Activated gamma-delta T cell treated with Interleukin-2 at 50 U/mL for 16 hours (primary cell): ENCODE results near the gene TGM6.

ENCODE experiments used
- DNase-seq: peaks from one replicate; pipeline ENCODE4 v3.0.0-alpha.2; 2020

TGM6 gene

DNA sequence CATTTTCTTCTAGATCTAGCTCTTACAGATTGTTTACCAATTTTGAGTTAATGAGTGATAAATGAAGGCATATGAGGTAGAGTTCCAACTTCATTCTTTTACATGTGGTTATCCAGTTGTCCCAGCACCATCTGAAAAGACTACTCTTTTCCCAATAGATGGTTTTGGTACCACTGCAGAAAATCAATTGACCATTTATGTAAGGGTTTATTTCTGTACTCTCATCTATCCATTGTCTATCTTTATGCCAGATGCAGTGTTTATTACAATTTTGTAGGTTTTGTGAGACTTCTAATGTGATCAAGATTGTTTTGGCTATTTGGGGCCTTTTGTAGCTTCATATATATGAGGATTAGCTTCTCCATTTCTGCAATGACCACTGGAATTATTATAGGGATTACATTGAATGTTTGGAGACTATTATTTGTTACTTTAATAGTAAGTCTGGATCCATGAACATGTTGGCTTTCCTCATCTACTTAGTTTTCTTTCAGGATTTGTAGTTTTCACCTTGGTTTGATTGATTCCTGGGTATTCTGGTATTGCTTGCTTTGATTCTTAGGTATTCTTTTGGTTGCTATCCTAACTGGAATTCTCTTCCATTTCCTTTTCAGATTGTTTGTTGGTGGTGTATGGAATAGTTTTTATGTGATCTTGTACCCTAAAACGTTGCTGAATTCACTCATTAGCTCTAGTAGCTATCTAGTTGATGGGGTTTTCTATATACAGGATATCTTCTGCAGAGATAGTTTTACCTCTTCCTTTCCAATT lies 79.5 kb downstream of the TGM6 start:
- no peak for DNase-seq

DNA sequence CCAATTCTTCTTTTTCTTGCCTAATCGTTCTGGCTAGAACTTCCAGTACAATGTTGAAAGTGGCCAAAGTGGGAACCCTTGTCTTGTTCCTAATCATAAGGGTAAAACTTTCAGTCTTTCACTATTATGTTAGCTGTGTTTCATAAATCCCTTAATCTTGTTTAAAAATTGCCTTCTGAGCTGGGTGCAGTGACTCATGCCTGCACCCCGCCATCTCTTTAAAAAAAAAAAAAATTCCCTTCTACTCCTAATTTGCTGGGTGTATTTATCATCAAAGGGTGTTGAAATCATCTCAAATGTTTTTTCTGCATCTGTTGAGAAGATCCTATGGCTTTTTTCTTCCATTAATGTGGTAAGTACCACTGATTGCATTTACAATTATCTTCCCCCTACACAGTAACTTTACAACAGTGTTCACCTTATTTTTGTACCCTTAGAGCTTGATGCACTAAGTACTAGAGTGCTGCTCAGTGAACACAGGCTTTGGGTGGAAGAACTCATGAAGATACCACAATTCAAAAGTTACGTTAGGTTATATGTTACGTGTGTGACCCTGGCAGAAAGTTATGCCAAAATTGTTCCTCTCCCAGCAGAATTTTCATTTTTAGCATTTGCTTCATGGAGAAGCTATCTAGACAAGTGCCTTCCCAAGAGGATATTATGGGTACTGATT lies 80.2 kb downstream of the TGM6 start:
- DNase-seq: no peak

DNA sequence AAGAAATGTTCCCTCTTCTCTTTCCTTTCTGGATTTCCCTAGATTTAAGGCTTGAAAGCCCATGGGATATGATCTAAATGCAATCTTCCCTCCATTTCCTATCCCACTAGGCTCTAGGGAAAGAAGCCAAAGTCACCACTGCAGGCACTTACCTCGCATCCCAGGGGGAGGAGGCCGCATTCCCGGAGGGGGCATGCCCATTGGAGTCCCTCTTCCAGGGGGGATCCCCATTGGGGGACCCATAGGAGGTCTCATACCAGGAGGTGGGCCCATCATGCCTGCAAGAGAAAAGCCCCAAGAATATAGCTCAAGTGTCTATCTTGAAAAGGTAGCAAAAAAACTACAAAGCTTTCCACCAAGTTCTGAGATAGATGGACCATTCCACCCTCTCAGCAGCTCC lies 81.8 kb downstream of the TGM6 start:
- DNase-seq: no peak

DNA sequence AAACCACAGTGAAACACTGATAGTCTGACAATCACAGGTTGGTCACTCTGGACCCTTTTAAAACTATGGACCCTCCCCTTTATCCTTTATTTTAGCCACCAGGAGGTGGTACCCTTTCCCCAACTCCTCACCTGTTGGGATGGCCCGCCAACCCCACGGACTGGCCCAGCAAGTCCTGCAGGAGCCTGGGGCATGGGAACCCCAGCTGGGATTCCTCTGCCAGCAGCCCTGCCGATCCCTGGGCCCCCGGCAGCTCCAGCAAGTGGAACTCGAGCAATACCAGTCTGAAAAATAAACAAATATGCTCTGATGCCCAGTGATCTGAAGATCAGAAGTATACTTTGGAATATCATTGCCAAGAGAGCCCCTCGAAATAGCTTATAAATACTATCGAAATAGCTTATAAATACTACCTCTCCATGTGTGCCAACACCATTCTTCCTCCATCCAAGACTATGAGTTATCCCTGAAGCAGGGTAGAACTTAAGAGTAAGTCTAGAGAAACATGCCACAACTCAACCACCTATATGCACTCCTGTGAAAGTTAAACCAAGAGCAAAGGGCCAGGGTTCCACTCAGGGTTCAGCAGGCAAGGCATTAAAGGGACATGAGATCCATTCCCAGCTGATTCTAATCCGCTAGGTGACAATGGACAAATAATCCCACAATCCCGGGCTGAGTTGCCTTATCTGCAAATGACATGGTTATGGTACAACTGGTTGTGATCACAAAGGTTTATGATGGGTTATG lies 83.1 kb downstream of the TGM6 start:
- DNase-seq: no peak

DNA sequence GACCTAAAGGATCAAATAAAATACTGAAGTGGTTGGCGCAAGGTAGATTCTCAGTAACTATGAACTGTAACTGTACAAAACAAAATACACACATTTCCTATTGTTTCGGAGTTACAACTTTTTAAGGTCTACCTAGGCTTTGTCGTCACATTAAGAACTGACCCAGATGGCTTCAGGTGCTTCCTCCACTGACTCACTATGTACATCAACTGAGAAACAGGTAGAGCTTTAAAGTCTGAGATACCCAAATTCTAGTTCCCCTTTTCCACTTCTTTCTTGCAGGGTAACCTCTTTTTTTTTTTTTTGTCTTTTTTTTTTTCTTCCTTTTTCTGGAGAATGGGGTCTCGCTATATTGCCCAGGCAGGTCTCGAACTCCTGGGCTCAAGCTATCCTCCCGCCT lies 84.4 kb downstream of the TGM6 start:
- DNase-seq: no peak

DNA sequence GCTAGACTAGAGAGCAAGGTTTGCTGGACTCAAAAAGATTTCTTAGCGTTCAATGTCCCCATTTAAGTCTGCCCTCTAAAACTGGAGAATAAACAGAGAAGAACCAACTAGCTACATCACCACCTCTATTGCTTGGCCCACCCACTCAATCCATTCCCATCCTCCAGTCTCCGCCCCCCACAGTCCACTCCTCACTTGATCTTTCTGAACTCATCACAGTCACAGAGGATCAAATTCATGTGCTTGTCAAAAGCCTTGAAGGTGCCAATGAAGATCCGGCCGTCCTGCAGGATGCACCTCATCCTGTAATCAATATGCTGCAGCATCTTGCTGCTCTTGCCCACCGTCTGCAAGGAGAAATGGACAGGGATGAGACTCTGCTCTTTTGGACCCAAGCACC lies 86.7 kb downstream of the TGM6 start:
- DNase-seq: no peak

DNA sequence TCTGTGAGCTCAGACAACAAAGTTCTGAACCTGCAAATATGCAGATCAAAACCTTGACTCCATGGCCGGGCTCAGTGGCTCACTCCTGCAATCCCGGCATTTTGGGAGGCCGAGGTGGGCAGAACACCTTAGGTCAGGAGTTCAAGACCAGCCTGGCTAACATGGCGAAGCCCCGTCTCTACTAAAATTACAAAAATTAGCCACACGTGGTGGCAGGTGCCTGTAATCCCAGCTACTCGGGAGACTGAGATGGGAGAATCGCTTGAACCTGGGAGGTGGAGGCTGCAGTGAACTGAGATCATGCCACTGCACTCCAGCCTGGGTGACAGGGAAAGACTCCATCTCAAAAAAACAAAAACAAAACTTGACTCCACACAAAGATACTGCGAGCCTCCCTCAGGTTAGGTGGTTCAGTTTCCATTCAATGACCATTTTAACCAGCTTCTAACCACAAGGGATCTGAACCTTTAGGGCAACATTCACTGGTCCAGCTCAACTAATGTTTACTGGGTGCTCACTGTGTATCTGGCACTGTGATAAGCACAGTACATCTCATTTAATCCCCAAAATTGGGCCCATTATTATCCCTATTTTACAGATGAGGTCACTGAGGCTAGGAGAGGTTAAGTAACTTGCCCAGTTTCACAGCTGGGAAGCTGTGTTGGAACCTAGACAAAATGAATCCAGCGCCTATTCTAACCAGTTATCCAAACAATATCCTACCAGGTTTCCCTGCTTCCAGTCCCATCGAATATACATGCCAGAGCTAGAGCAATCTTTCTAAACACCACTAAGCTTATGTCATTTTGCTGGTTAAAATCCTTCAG lies 88.1 kb downstream of the TGM6 start:
- DNase-seq: no peak

DNA sequence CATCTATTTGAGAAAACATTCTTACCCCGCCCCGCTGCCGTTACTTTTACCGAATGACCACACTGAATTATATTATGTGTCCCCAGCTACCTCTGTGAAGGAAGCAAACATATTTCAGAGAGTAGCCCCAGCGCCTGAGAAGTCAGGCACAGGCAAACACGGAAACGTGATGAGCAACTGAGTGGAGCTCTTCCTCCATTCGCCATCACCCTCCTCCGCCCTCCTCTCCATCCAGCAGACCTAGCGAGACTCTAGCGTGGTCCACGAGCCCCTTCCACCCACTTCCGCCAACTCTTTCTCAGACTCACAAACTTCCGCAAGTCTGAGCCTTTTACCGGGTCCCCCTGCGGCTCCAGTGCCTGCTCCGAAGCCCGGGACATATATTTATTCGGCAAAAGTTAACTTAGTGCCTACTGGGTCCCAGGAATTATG lies 89.3 kb downstream of the TGM6 start:
- peak; percentile 60 for DNase-seq

DNA sequence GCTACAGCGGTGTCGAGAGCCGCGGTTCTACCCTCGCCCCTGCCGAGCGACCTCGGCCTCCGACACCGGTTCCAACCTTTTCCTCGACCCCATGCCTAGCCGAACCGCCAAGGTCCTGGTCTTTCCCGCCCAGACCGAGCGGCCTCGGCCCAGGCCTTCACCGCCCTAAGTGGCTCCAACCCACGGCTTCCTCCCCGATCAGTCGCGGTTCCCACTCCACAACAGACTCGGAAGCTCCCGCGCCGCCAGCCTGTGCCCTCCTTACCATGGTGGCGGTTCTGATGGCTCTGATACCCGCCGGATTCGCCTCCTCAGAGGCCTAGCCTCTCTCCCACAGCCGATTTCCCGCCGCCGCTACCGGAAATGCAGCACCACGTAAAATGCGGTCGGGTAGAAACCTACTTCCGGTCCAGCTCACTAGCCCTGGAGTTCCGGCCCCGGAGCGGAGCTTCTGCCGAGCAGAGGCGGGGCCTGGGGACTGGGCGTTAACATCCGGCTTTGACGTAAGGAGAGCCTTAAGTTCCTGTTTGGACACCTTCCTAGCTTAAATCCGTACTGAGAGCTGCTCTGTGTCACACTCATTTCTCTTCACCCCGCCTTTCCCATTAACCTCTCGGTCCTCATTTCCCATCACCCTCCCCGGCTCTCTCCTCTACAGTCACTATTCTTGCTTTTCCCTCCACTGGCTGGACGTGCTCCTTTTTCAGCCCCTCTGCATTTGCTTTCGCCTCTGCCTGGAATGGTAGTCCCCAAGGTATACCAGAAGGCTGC lies 89.9 kb downstream of the TGM6 start, which contains the start of gene SNRPB:
Gene SNRPB, minus strand, starts transcription at position 367 of the 771 bp plus-strand sequence. Its CDS starts 99 bp downstream, at position 268.
- DNase-seq: peak; percentile 95

DNA sequence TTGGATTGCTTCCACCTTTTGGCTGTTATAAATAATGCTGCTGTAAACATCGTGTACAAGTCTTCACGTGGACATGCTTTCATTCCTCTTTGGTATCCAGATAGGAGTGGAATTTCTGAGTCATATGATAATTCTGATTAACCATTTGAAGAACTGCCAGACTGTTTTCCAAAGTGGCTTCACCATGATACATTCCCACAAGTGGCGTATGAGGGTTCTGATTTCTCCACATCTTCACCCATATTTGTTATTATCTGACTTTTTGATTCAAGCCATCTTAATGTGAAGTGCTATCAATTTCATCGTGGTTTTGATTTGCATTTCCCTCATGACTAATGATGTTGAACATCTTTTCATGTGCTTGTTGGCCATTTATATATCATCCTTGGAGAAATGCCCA lies 92.8 kb downstream of the TGM6 start:
- DNase-seq: no peak

DNA sequence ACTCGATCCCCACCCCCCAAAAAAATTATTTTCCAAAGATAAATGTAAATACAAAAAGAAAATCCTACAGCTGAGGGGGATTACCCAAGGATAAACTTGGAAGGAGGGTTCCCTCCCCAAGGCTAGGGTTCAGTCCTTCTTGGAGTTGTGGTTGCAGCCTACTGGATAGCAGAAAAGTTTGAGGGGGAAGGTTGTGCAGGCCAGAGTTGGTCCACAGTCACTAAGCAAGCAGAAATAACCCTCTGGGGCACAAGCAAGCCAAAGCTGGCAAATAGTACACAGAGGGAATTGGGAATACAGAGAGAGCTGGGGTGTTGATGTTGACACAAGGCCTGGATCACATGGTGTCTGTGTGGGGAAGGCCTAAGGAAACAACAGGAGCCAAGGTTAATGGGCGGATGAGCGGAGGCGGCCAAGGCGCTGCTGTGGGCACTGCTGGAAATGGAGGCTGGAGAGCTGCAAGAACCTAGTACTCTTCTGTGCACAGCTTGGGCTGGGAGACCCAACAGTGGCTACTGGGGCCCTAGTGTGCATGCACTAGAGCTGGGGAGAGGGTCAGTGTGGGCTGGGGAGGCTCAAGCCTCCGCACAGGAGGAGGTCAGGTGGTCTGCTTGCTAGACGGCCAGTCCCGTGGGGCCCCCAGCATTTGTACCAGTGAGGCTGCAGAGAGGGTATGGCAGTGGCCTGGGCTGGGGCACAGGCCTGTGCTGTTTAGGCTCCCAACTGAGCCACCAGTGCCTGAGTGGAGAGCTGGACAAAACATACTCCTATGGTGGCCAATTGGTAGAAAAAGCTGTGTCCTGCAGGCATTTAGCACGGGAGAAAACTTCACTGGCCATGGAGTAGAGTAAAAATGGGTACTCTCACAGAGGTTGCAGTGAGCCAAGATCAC lies 95.4 kb downstream of the TGM6 start:
- no peak for DNase-seq

DNA sequence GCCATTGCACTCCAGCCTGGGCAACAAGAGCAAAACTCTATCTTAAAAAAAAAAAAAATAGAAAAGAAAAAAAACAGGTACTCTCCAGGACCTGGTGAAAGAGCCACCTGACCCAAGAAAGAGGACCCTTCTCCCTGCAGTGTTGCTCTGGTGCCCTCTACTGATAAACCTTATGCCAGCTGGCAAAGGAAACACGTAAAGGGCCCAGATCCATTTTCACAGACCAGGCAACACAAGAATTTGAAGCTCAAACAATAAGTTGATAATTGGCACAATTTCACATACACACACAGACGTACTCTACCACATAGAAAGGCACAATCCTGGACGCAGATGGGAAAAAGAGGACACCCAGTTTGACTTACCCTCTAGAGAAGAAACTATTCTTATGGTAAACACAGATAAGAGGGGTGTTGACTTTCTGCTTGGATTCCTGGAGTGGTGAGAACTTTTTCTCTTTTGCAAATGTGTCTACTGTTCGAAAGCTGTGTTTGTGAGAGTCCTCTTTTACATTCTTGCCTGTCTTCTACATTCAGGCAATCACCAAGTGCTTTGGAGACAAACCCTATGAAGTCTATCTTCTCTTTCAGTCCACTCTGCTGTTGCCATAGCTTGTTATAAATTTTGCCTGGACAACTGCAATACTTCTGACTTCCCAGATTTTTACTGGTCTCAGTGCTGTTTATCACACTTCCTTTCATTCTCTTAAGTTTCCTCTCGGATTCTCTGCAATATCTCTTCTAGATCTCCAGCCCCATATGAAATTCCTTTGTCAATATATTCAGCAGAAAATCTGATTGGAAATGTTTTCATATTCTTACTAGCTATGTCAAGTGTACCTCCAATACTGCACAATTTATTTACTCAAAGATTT lies 96.3 kb downstream of the TGM6 start:
- DNase-seq: no peak

DNA sequence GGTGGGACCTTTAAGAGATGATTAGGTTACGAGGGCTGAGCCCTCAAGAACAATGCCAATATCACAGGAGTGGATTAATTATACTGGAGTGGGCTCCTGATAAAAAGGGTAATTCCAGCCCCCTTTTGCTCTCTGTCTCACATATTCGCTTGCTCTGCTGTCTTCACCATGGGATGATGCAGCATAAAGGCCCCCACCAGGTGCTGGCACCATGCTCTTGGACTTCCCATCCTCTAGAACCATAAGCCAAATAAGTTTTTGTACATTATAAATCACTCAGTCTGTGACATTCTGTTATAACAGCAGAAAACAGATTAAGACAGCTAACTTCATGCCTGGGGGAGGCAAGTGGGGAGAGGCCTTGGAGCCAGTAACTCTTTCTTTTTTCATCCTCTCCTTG lies 99.7 kb downstream of the TGM6 start:
- DNase-seq: no peak
